Osteoblast (primary cell): ENCODE data around the gene WASF3. TPM values are rescaled to one million over a fixed set of nuclear protein-coding genes. Genes with fewer than 3 reads are reported as not detected.

Source experiments
- DNase-seq: peaks from one replicate; pipeline ENCODE4 v3.0.0; 2011; ENCODE audit warnings: low spot score, mixed read lengths; ENCODE audit not compliant: insufficient read length; ENCODE audit errors: missing footprints
- H2AFZ ChIP-seq: 2 replicates; pipeline ENCODE4 v1.6.0; 2011; ENCODE audit warnings: mild to moderate bottlenecking, low read length
- H3K27ac ChIP-seq: 2 replicates; pipeline ENCODE4 v1.5.1; 2011; ENCODE audit warnings: mild to moderate bottlenecking, low read depth, low read length, moderate library complexity
- H3K27me3 ChIP-seq: 2 replicates; pipeline ENCODE4 v1.6.0; 2012; ENCODE audit warnings: mild to moderate bottlenecking, control low read depth, inconsistent platforms, low read length, moderate library complexity; ENCODE audit not compliant: insufficient read depth
- H3K36me3 ChIP-seq: 2 replicates; pipeline ENCODE4 v1.5.1; 2011; ENCODE audit warnings: mild to moderate bottlenecking, low read length, control low read depth, moderate library complexity; ENCODE audit not compliant: insufficient read depth
- H3K4me1 ChIP-seq: 2 replicates; pipeline ENCODE4 v1.5.1; 2011; ENCODE audit warnings: mild to moderate bottlenecking, low read length, control low read depth, moderate library complexity; ENCODE audit not compliant: insufficient read depth
- H3K4me2 ChIP-seq: 2 replicates; pipeline ENCODE4 v1.6.0; 2011; ENCODE audit warnings: mild to moderate bottlenecking, low read length; ENCODE audit not compliant: insufficient read depth
- H3K4me3 ChIP-seq: fragments of 200-600 bp; sonication (generic); 3 replicates; pipeline ENCODE4 v1.5.1; 2012; ENCODE audit warnings: mild to moderate bottlenecking, low read length, inconsistent platforms; ENCODE audit not compliant: insufficient read depth
- H3K79me2 ChIP-seq: 2 replicates; pipeline ENCODE4 v1.6.0; 2012; ENCODE audit warnings: mild to moderate bottlenecking, low read length, control low read depth, inconsistent platforms; ENCODE audit not compliant: insufficient read depth
- H3K9me3 ChIP-seq: 2 replicates; pipeline ENCODE4 v1.5.1; 2011; ENCODE audit warnings: low read depth, low read length, control low read depth
- H4K20me1 ChIP-seq: 2 replicates; pipeline ENCODE4 v1.6.0; 2012; ENCODE audit warnings: mild to moderate bottlenecking, low read length, control low read depth; ENCODE audit not compliant: insufficient read depth
- total RNA-seq: library from RNA; depleted of rRNA; stranded (reverse); fragments of >200 nt; gene quantifications from 2 replicates; pipeline ENCODE4 v1.2.3, GENCODE V29; 2012
- TF ChIP-seq, protein P1 (sequence below): IDR thresholded peaks from 2 replicates; pipeline ENCODE4 v1.5.1; 2011; ENCODE audit warnings: mild to moderate bottlenecking, low read depth, low read length, moderate library complexity; ENCODE audit errors: extremely low read depth

WASF3 gene
- total RNA-seq, 1 donor = 23.5 TPM

- Histone ChIP-seq H3K27me3 (no peaks in the 10 kb centered on the region), H3K4me1 (no peaks in the 10 kb centered on the region), H3K9me3 (no peaks in the 10 kb centered on the region), H3K79me2 (no peaks in the 10 kb centered on the region), H3K27ac (no peak overlapping the region), H3K36me3 (peaks cover 46% of the 10 kb centered on the region), H2AFZ (no peak overlapping the region), H4K20me1 (peaks cover 2% of the 10 kb centered on the region), H3K4me3 (no peak overlapping the region), H3K4me2 (no peak overlapping the region)
- TF ChIP-seq, protein P1, sequence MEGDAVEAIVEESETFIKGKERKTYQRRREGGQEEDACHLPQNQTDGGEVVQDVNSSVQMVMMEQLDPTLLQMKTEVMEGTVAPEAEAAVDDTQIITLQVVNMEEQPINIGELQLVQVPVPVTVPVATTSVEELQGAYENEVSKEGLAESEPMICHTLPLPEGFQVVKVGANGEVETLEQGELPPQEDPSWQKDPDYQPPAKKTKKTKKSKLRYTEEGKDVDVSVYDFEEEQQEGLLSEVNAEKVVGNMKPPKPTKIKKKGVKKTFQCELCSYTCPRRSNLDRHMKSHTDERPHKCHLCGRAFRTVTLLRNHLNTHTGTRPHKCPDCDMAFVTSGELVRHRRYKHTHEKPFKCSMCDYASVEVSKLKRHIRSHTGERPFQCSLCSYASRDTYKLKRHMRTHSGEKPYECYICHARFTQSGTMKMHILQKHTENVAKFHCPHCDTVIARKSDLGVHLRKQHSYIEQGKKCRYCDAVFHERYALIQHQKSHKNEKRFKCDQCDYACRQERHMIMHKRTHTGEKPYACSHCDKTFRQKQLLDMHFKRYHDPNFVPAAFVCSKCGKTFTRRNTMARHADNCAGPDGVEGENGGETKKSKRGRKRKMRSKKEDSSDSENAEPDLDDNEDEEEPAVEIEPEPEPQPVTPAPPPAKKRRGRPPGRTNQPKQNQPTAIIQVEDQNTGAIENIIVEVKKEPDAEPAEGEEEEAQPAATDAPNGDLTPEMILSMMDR = no peak
- DNase-seq = no peak
These were observed 131.5 kb downstream of the WASF3 start for GRCh38 chr13:26688980-26689379.

- Histone ChIP-seq H3K36me3 (peaks cover 11% of the 10 kb centered on the region), H3K4me1 (peaks cover 2% of the 10 kb centered on the region), H3K9me3 (no peaks in the 10 kb centered on the region), H2AFZ (no peak overlapping the region), H3K27ac (no peak overlapping the region), H3K79me2 (no peaks in the 10 kb centered on the region), H3K4me3 (no peak overlapping the region), H4K20me1 (peaks cover 2% of the 10 kb centered on the region), H3K4me2 (no peak overlapping the region), H3K27me3 (no peaks in the 10 kb centered on the region)
- DNase-seq = no peak
- TF ChIP-seq, protein P1 = no peak
These were observed 136.4 kb downstream of the WASF3 start for GRCh38 chr13:26693749-26694463.

DNA sequence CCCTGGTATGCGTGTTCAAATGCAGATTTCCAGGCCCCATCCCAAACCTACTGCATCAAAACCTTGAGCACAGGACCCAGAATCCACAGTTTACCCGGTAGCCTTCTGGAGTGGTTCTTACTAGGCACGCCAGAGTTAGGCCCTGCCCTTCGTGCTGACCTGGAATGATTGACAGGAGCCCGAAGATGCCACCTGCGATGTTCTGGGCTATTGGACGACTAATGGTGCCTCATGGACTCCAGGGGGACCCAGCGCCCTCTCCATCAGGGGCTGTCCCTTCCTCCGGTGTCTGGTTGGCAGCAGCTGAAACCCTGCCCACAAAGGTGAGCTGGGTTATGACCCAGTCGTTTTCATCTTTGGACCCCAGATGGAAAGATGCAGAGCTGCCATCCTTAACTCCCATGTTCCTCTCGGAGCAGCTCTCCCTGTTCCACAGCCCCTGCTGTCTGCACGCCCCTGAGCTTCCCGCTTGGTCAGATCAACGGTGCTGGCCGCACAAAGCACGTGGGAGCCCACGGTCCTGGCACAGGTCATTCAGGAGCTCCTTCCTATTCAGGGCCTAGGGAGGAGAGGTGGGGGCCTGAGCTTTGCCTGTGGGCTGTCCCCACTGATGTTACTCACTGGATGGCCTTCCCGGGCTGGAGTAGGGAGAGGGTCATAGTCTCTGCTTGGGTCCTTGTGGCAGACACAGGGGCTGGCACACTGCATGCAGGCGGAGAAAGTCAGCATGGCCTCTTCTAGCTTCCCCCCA is 137.3 kb downstream of the WASF3 start:
- no peaks in the 10 kb centered on the region for H3K79me2 ChIP-seq
- H3K9me3 ChIP-seq = no peaks in the 10 kb centered on the region

DNA sequence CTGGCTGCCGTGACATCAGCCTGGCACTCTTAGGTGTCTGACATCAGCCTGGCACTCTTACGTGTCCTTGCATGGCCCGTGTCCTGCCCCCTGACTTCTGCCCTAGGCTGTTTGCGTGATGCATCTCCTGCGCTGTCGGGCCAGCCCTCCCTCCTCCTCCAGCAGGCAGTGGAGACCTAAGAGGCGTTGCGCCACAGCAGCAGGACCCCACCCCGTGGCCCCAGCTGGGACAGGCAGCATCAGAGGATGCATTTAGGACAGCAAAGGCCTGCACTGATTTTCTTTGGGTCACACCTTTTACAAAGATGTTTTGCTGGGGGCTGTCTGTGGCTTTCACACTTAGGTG is 137.8 kb downstream of the WASF3 start:
- no peak for DNase-seq

More for the DNA sequence above, 137.3 kb downstream of the WASF3 start:
- H2AFZ ChIP-seq = no peak overlapping the region
- H3K4me1 ChIP-seq = peaks cover 2% of the 10 kb centered on the region
- H3K4me3 ChIP-seq = no peak overlapping the region
- DNase-seq = no peak
- H3K4me2 ChIP-seq = no peak overlapping the region
- peaks cover 3% of the 10 kb centered on the region for H3K36me3 ChIP-seq
- H3K27me3 ChIP-seq = no peaks in the 10 kb centered on the region
- H3K27ac ChIP-seq = no peak overlapping the region
- H4K20me1 ChIP-seq = no peaks in the 10 kb centered on the region
- TF ChIP-seq, protein P1 = no peak

More for the DNA sequence above, 137.8 kb downstream of the WASF3 start:
- Histone ChIP-seq H4K20me1 (no peaks in the 10 kb centered on the region), H3K4me2 (no peak overlapping the region), H3K9me3 (no peaks in the 10 kb centered on the region), H3K36me3 (no peaks in the 10 kb centered on the region), H3K27me3 (no peaks in the 10 kb centered on the region), H2AFZ (no peak overlapping the region), H3K4me3 (no peak overlapping the region), H3K4me1 (peaks cover 2% of the 10 kb centered on the region), H3K27ac (no peak overlapping the region), H3K79me2 (no peaks in the 10 kb centered on the region)
- TF ChIP-seq, protein P1 = no peak
